Mucosa of gallbladder (tissue), 1 donor: ENCODE data around the gene KLRF2. TPM values are rescaled to one million over a fixed set of nuclear protein-coding genes. Genes with fewer than 3 reads are reported as not detected.
A peak's percentile ranks its signal among the peaks of the same experiment; 100 is the strongest.

Source experiments
- DNase-seq: peaks from one replicate; pipeline ENCODE4 v3.0.0-alpha.2; 2020; ENCODE audit warnings: low spot score
- total RNA-seq: library from RNA; stranded (reverse); gene quantifications from one replicate; pipeline ENCODE4 v1.2.1, GENCODE V29; 2021
- donor health status: DM: no; HTN: no; CAD: no.

The KLRF2 gene
- total RNA-seq, 1 donor from 2014 or later: not detected

GRCh38 chr12:9888665-9889273, 7.5 kb downstream of the KLRF2 start:
- peak; percentile 34 for DNase-seq

GRCh38 chr12:9895215-9895971, 14.1 kb downstream of the KLRF2 start:
- DNase-seq: no peak

DNA sequence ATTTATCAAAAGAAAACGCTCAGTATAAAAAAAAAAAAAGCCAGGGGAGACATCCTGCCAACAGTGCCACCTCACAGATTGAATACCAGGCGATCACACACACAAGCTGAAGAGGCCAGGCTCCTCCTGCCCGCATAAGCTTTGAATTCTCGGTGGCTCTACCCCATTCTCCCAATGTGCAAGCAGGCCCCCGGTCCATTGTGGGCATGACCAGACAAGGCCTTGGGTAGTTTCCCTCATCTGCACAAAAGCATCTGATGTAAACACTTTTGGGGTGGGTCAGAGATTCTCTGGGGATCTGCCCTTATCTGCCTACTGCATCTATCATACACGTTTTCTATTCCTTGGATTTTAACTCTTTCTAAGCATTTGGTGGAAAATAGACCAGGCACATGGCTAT, 16.2 kb downstream of the KLRF2 start:
- DNase-seq: no peak

DNA sequence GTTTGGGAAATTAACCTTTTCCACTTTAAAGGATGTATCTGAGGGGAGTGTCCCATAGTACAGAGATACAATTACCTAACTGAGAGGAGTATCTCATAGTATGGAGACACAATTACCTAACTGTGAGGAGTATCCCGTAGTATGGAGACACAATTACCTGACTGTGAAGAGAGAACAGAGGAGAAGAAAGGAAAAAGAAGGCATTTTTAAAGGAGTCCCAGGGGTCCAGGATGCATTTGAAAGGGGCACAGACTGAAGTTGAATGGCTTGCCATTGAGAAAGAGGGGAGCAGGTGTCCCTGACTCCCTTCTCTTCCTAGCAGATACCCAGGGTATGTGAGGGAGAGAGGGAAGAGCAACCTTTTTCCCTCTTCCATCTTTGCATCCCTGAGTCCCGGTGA, 17.9 kb downstream of the KLRF2 start:
- DNase-seq: no peak

GRCh38 chr12:9900930-9901329, 19.6 kb downstream of the KLRF2 start:
- DNase-seq: no peak

DNA sequence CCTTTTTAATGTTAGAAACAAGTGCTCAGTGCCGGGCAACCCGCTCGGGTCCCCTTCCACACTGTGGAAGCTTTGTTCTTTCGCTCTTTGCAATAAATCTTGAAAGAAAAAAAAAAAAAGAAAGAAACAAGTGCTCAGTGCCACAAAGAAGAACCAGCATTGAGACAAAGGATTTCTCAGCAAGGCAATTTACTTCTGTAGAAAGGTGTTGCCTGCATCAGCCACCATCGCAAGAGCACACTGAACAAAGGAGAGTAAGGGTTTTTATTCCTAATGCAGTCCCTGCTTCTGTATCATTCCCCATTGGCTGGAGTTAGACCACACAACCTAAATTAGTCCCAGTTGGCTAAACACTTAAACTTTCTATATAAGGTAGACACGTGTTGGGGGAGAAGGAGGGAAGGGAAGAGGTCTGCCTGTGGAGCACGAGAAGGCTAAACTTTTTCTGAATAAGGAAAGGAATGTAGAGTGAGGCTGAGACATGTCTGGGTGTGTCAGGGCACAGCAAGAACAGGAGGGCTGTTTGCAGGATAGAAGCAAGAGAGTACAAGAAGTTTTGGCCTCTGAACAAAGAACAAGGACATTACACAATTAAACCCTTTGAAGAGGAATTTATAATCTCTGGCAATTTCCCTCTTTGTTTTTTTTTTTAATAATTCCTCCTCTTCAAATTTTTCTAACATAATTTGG, 21.4 kb downstream of the KLRF2 start:
- DNase-seq: no peak

- no peak for DNase-seq
These were observed 25.6 kb downstream of the KLRF2 start for GRCh38 chr12:9906873-9907272.

GRCh38 chr12:9907769-9908168, 26.5 kb downstream of the KLRF2 start:
- DNase-seq: no peak

DNA sequence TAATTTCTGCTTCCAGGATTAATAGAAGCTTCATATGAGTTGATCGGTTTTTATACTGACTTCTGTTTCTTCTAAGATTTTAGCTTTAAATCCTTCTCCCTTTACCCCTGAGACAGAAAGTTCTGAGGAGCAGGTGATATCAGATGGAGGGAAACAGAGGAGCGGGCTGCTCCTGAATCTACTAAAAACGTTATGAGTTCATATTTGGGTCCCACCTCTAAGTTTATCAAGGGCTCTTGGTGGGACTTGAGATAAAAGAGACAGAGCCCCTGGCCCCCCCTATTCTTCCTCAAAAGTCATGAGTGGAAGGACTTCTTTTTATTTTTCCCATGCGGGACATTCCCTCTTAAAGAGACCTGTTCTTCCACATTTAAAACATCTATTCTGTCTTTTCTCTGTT, 27.1 kb downstream of the KLRF2 start:
- no peak for DNase-seq

DNA sequence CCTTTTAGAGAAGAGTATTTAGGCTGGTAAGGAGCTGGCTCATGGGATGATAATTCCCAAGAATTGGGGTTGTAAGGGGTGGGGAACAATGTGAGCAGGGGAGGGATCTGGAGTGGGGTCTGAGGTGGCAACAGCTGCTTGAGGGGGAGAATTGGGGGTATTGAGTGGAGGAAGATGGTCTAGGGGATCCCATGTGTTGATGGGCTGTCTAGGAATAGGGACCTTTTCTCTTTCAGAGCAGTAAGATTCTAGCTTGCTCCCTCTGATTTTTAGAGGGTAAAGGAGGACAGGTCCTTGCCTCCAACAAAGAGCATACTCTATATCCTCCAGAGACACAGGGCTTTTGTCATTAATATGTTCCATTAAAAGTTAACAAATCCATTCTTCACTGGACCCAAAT, 28.4 kb downstream of the KLRF2 start:
- DNase-seq: no peak

DNA sequence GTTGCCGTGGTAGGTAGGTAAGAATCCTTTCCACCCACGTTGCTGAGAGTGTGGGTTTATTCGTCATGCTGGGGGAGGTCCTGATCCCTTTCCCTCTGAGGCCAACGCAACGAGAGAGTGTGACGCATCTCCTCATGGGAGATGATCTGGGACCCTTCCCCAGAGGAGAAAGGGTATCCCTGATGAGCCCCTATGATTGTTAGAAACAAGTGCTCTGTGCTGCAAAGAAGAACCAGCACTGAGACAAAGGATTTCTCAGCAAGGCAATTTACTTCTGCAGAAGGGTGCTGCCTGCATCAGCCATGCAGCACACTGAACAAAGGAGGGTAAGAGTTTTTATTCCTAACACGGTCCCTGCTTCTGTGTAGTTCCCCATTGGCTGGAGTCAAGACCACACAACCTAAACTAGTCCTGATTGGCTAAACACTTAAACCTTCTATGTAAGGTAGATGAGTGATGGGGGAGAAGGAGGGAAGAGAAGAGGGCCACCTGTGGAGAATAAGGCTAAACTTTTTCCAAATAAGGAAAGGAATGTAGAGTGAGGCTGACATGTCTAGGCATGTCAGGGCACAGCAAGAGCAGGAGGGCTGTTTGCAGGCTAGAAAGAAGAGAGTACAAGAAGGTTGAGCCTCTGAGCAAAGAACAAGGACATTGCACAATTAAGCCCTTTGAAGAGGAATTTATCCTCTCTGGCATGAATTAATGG, 29.6 kb downstream of the KLRF2 start:
- DNase-seq: no peak

- no peak for DNase-seq
These were observed 30.4 kb downstream of the KLRF2 start for GRCh38 chr12:9911708-9912107.

GRCh38 chr12:9919443-9919842, 38.2 kb downstream of the KLRF2 start:
- DNase-seq: no peak

- no peak for DNase-seq
These were observed 39.2 kb downstream of the KLRF2 start for GRCh38 chr12:9920451-9920850.

DNA sequence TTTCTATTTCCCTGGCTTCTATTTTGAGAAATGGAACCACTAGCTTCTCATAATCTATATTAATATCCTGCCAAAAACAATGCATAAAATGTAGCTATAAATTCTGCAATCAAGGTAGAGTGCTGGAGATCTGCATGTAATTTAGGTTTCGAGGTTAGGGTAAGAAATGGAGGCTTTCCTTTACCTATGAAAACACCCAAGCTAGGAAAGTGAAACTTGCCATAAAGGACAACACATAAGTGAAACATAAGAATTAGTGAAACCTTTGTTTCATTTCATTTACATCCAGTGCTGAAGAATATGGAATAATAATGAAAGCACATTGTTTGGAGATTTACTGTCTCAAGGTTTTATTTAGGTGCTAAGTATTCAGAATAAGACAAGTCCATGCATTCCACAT, 41.1 kb downstream of the KLRF2 start:
- DNase-seq: no peak

DNA sequence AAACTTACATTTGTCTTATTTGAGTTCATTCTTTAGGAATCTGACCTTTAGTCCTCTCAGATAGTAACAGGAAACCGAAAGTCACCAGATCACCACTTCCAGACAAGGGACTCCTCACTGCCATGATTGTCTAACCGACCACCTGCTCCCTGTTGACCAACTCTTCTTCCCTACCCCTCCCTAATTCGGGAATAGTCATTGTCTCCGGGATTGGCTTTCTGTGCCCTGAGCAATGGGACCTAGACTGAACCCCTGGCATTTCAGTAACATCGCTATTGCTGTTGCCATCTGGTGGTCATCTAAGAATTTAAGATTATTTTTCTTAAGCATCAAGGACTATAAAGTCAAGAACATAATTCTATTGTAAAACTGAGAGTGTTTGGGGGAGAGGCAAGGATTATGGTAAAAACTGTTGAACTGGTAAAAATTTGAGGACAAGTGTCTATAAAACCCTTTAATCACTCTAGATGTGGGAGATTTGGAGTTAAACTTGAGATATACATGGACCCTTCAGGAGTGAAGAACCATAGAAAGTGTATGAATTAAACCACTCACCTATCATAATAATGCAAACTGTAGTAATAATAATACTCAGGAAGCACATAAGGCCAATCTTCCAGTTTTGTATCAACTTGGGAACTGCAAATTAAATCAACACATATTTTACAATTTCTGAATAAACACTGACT, 44.6 kb downstream of the KLRF2 start:
- no peak for DNase-seq

DNA sequence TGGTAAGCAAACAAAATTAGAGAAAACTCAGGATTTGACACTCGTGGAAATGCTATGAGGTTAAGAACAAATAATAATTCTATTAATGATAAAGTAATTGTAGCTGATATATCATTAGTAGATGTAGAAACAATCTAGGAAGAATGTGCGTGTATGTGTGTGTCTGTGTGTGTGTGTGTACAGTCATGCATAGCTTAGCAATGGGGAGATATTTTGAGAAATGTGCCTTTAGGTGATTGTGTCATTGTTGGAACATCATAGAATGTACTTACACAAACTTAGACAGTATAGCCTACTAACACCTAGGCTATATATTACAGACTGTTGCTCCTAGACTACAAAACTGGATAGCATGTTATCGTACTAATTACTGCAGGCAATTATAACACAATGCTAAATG, 45.6 kb downstream of the KLRF2 start:
- DNase-seq: no peak

GRCh38 chr12:9928607-9929006, 47.3 kb downstream of the KLRF2 start:
- no peak for DNase-seq

DNA sequence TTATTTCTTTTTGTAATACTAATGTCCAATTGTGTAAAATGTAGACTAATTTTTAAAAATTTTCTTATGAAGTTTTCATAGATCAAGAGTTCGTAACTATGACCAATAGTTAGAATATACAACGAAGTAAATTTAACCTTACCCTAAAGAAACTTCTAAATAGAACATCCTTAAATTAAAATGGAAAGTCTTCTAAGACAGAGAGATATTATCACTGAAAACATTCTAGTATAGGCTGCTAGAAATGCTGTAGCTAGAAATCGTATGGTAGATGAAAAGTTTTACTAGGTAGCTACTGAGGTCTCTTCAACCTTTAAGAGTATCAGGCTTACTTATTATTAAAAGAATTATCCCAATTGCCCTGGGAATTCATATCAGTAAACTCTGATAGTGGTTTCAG, 50.0 kb downstream of the KLRF2 start:
- DNase-seq: no peak

DNA sequence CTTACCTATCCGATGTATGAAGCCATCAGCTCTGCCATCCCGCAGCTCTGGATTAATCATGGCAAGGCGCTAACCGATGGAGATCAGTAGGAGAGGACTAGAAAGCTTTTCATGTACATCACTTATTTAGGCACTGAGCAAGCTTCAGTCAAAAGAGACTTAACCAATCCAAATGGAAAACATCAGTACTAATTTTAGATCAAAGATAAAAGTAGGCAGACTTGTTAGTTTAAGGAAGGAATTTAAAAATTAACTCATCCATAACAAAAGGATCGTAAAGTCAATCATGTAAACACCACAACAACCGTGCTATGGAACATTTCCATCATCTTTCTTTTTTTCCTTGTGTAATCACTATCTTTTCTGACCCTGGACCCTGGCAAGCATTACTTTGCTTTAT, 51.0 kb downstream of the KLRF2 start, which contains the start of gene CLEC2A:
Gene CLEC2A, minus strand, starts transcription at position 101 of the 400 bp plus-strand sequence. Its CDS starts 41 bp downstream, at position 60.
- no peak for DNase-seq

GRCh38 chr12:9933958-9934357, 52.7 kb downstream of the KLRF2 start:
- DNase-seq: no peak

GRCh38 chr12:9935026-9935425, 53.7 kb downstream of the KLRF2 start:
- no peak for DNase-seq
